H9 (cell line): ENCODE results near the gene TIGD2. TPM values are rescaled to one million over a fixed set of nuclear protein-coding genes. Genes with fewer than 3 reads are reported as not detected.

Source experiments
- DNase-seq: peaks from one replicate; pipeline ENCODE4 v3.0.0-alpha.2; 2017
- H2AFZ ChIP-seq: one replicate; pipeline ENCODE4 v1.6.1; 2013; ENCODE audit warnings: mild to moderate bottlenecking, low read length, control low read depth, moderate library complexity
- H2AK5ac ChIP-seq: 2 replicates; pipeline ENCODE4 v1.6.1; 2013; ENCODE audit warnings: low read length, control low read depth, mixed read lengths; ENCODE audit not compliant: insufficient read length
- H2BK120ac ChIP-seq: one replicate; pipeline ENCODE4 v1.6.1; 2013; ENCODE audit warnings: low read depth, mild to moderate bottlenecking, low read length, control low read depth, inconsistent platforms; ENCODE audit not compliant: poor library complexity, severe bottlenecking
- H2BK12ac ChIP-seq: 2 replicates; pipeline ENCODE4 v1.6.1; 2013; ENCODE audit warnings: low read length, control low read depth, mixed read lengths, low read depth; ENCODE audit not compliant: insufficient read length
- H2BK15ac ChIP-seq: 2 replicates; pipeline ENCODE4 v1.6.1; 2013; ENCODE audit warnings: low read depth, low read length, control low read depth
- H2BK20ac ChIP-seq: one replicate; pipeline ENCODE4 v1.6.1; 2013; ENCODE audit warnings: low read depth, mild to moderate bottlenecking, low read length, control low read depth, inconsistent platforms; ENCODE audit not compliant: poor library complexity, severe bottlenecking
- H2BK5ac ChIP-seq: 2 replicates; pipeline ENCODE4 v1.6.1; 2013; ENCODE audit warnings: low read length, control low read depth, mixed read lengths; ENCODE audit not compliant: insufficient read length
- H3K14ac ChIP-seq: 2 replicates; pipeline ENCODE4 v1.6.1; 2013; ENCODE audit warnings: low read length, control low read depth; ENCODE audit not compliant: insufficient read depth
- H3K18ac ChIP-seq: 2 replicates; pipeline ENCODE4 v1.6.1; 2013; ENCODE audit warnings: low read depth, mild to moderate bottlenecking, mixed read lengths, low read length, control low read depth; ENCODE audit not compliant: insufficient read length
- H3K23ac ChIP-seq: 2 replicates; pipeline ENCODE4 v1.6.1; 2013; ENCODE audit warnings: low read length, control low read depth, mixed read lengths, low read depth; ENCODE audit not compliant: insufficient read length
- H3K23me2 ChIP-seq: 2 replicates; pipeline ENCODE4 v1.6.1; 2013; ENCODE audit warnings: low read depth, mild to moderate bottlenecking, mixed read lengths, low read length, control low read depth; ENCODE audit not compliant: insufficient read length, poor library complexity, severe bottlenecking
- H3K27ac ChIP-seq: 2 replicates; pipeline ENCODE4 v1.5.1; 2013; ENCODE audit warnings: low read length, control low read depth, mixed read lengths, low read depth; ENCODE audit not compliant: insufficient read length
- H3K27me3 ChIP-seq: 2 replicates; pipeline ENCODE4 v1.6.1; 2013; ENCODE audit warnings: low read length, control low read depth, inconsistent platforms; ENCODE audit not compliant: insufficient read depth
- H3K4ac ChIP-seq: 2 replicates; pipeline ENCODE4 v1.6.1; 2013; ENCODE audit warnings: low read depth, mild to moderate bottlenecking, control low read depth, inconsistent platforms, low read length, moderate library complexity
- H3K4me1 ChIP-seq: 2 replicates; pipeline ENCODE4 v1.6.1; 2013; ENCODE audit warnings: low read length, control low read depth, inconsistent platforms; ENCODE audit not compliant: insufficient read depth
- H3K4me2 ChIP-seq: 2 replicates; pipeline ENCODE4 v1.6.1; 2013; ENCODE audit warnings: low read length, control low read depth, mixed read lengths; ENCODE audit not compliant: insufficient read length, insufficient read depth
- H3K56ac ChIP-seq: 2 replicates; pipeline ENCODE4 v1.6.1; 2013; ENCODE audit warnings: low read depth, mild to moderate bottlenecking, mixed read lengths, low read length, control low read depth; ENCODE audit not compliant: insufficient read length
- H3K79me1 ChIP-seq: 2 replicates; pipeline ENCODE4 v1.6.1; 2013; ENCODE audit warnings: low read depth, mild to moderate bottlenecking, moderate library complexity, low read length, control low read depth, inconsistent platforms; ENCODE audit not compliant: insufficient read depth, poor library complexity, severe bottlenecking
- H3K79me2 ChIP-seq: 2 replicates; pipeline ENCODE4 v1.6.1; 2013; ENCODE audit warnings: low read length, control low read depth, inconsistent platforms; ENCODE audit not compliant: insufficient read depth
- H3K9ac ChIP-seq: 2 replicates; pipeline ENCODE4 v1.6.1; 2013; ENCODE audit warnings: low read length, control low read depth, mixed read lengths; ENCODE audit not compliant: insufficient read length; ENCODE audit errors: extremely low read depth
- H3K9me3 ChIP-seq: one replicate; pipeline ENCODE4 v1.6.1; 2013; ENCODE audit warnings: low read depth, low read length, inconsistent platforms; ENCODE audit not compliant: control insufficient read depth
- H3T11ph ChIP-seq: one replicate; pipeline ENCODE4 v1.6.1; 2013; ENCODE audit warnings: mild to moderate bottlenecking, low read length, control low read depth, inconsistent platforms
- H4K20me1 ChIP-seq: one replicate; pipeline ENCODE4 v1.6.1; 2013; ENCODE audit not compliant: control insufficient read depth, insufficient read length, insufficient read depth
- H4K5ac ChIP-seq: 2 replicates; pipeline ENCODE4 v1.6.1; 2013; ENCODE audit warnings: low read depth, mild to moderate bottlenecking, mixed read lengths, low read length, control low read depth; ENCODE audit not compliant: insufficient read length
- H4K8ac ChIP-seq: replicated peaks from 2 replicates; pipeline ENCODE4 v1.6.1; 2013; ENCODE audit warnings: low read length, control low read depth, mixed read lengths, low read depth; ENCODE audit not compliant: insufficient read length
- H4K91ac ChIP-seq: 2 replicates; pipeline ENCODE4 v1.6.1; 2013; ENCODE audit warnings: low read depth, mild to moderate bottlenecking, moderate library complexity, mixed read lengths, low read length, control low read depth; ENCODE audit not compliant: insufficient read length
- H3K27ac Mint-ChIP-seq, 3 experiments: 2 replicates in 2 of 3; 3 replicates in 1 of 3; pipeline ENCODE4 v1.8.0; 2020 to 2021; ENCODE audit warnings: mixed read lengths in 3 of 3, mild to moderate bottlenecking in 1 of 3, moderate library complexity in 1 of 3
- H3K27me3 Mint-ChIP-seq: 2 replicates; pipeline ENCODE4 v1.8.0; 2021; ENCODE audit warnings: low read depth, mild to moderate bottlenecking, moderate library complexity, mixed read lengths
- H3K36me3 Mint-ChIP-seq, 3 experiments: 2 replicates in 2 of 3; 3 replicates in 1 of 3; pipeline ENCODE4 v1.8.0; 2020 to 2021; ENCODE audit warnings: low read depth in 3 of 3, mixed read lengths in 3 of 3; ENCODE audit not compliant: insufficient read depth in 1 of 3
- H3K4me1 Mint-ChIP-seq, 2 experiments: 2 replicates each; pipeline ENCODE4 v1.8.0; 2020; ENCODE audit warnings: mixed read lengths in 2 of 2
- H3K4me3 Mint-ChIP-seq, 2 experiments: 2 replicates in 1 of 2; 3 replicates in 1 of 2; pipeline ENCODE4 v1.8.0; 2020 to 2021; ENCODE audit warnings: mild to moderate bottlenecking in 2 of 2, mixed read lengths in 2 of 2, moderate library complexity in 1 of 2
- H3K9me3 Mint-ChIP-seq, 2 experiments: 2 replicates in 1 of 2; 3 replicates in 1 of 2; pipeline ENCODE4 v1.8.0; 2020; ENCODE audit warnings: mild to moderate bottlenecking in 2 of 2, mixed read lengths in 2 of 2, moderate library complexity in 1 of 2
- CTCF ChIP-seq: fragments of 200-600 bp; sonication (generic); conservative IDR thresholded peaks from 3 replicates; pipeline ENCODE4 v1.8.0; 2021; ENCODE audit warnings: antibody characterized with exemption, mild to moderate bottlenecking
- WGBS: extraction: QIAGEN DNeasy Blood & Tissue Kit; methylation state at CpG from one replicate; pipeline ENCODE4 v1.1.7; 2013; ENCODE audit warnings: missing lambda C conversion rate, low lambda C conversion rate, mixed read lengths; ENCODE audit not compliant: insufficient read length; ENCODE audit errors: extremely low coverage; 5-methylcytosine and 5-hydroxymethylcytosine counted together
- total RNA-seq: library from RNA; stranded (reverse); gene quantifications from 2 replicates; pipeline ENCODE4 v1.2.1, GENCODE V29; 2021

Gene TIGD2
- total RNA-seq, 1 experiment from 2014 or later: 10.4 TPM

- no peak overlapping the region for H3K4me2 ChIP-seq
- no peak overlapping the region for H2BK15ac ChIP-seq
- H3K4me1 Mint-ChIP-seq: no peaks in the 10 kb centered on the region
- H2BK20ac ChIP-seq: no peak overlapping the region
- no peak overlapping the region for H3K14ac ChIP-seq
- H2BK12ac ChIP-seq: no peak overlapping the region
- H3K36me3 Mint-ChIP-seq: peaks cover 0 to 13% (median 7%) of the 10 kb centered on the region in 3 experiments; a peak in 3 of 7 replicates
- no peak overlapping the region for H3K18ac ChIP-seq
- no peak overlapping the region for H3K4ac ChIP-seq
- H3T11ph ChIP-seq: no peak overlapping the region
- no peaks in the 10 kb centered on the region for H3K23me2 ChIP-seq
- no peak overlapping the region for H3K27ac ChIP-seq
- H4K91ac ChIP-seq: no peak overlapping the region
- no peak overlapping the region for H2BK120ac ChIP-seq
- H3K79me1 ChIP-seq: no peaks in the 10 kb centered on the region
- no peak overlapping the region for H3K4me3 Mint-ChIP-seq
- H3K56ac ChIP-seq: no peak overlapping the region
- peaks cover 4% of the 10 kb centered on the region for H3K9me3 ChIP-seq
- no peaks in the 10 kb centered on the region for H3K4me1 ChIP-seq
- no peaks in the 10 kb centered on the region for H3K27me3 ChIP-seq
- H3K23ac ChIP-seq: no peak overlapping the region
- H2AK5ac ChIP-seq: no peak overlapping the region
- H3K9ac ChIP-seq: no peak overlapping the region
- no peak overlapping the region for H2BK5ac ChIP-seq
- peaks cover 2% of the 10 kb centered on the region; the same call in 1 of the 2 replicates for H3K27me3 Mint-ChIP-seq
- H4K8ac ChIP-seq: no peak overlapping the region
- no peak overlapping the region for H3K27ac Mint-ChIP-seq
- no peak overlapping the region for H2AFZ ChIP-seq
- TF ChIP-seq CTCF: no peak
- H3K9me3 Mint-ChIP-seq: peaks cover 16 to 17% of the 10 kb centered on the region in 2 experiments
- no peak for DNase-seq
- no peaks in the 10 kb centered on the region for H3K79me2 ChIP-seq
- WGBS: no CpG with 5 or more reads among the region's 1 CpG
- H4K5ac ChIP-seq: no peak overlapping the region
- H4K20me1 ChIP-seq: no peaks in the 10 kb centered on the region
Measured at GRCh38 chr4:89072921-89073320, 38.4 kb upstream of the TIGD2 start.
